IMR-90 (cell line): ENCODE data around the gene SV2C. TPM values are rescaled to one million over a fixed set of nuclear protein-coding genes. Genes with fewer than 3 reads are reported as not detected.

Experiments used
- ATAC-seq: fragments of 200-7000 bp; cut with Tn5 transposase; 2 replicates; pipeline ENCODE4 v1.9.1; 2020; ENCODE audit warnings: low read depth, mild to moderate bottlenecking, moderate library complexity
- BruUV-seq: library from RNA; stranded (reverse); fragments of 400-500 nt; replicated peaks from 2 replicates; lab custom pipeline; 2021; lab: Mats Ljungman, UMichigan
- CTCF ChIA-PET: fragments of 300-600 bp; formaldehyde crosslinking; extraction: SDS; loops from one replicate; lab custom pipeline; 2021; ENCODE audit warnings: antibody characterized with exemption; lab: Yijun Ruan, JAX
- POLR2A ChIA-PET: fragments of 300-600 bp; sonication (Branson Sonifier 250); formaldehyde crosslinking; loops from one replicate; lab custom pipeline; 2022; ENCODE audit warnings: antibody characterized with exemption; ENCODE audit not compliant: unreplicated experiment; lab: Charles Lee
- DNase-seq: peaks from one replicate; pipeline ENCODE4 v3.0.0; 2013
- H2AFZ ChIP-seq: replicated peaks from 2 replicates; pipeline ENCODE3; 2013; ENCODE audit warnings: low read length, mild to moderate bottlenecking; ENCODE audit not compliant: poor library complexity
- H2AK5ac ChIP-seq: 2 replicates; pipeline ENCODE4 v1.6.1; 2013; ENCODE audit warnings: low read depth, low read length, inconsistent platforms
- H2AK9ac ChIP-seq: replicated peaks from 2 replicates; pipeline ENCODE3; 2013; ENCODE audit warnings: mild to moderate bottlenecking, low read depth, low read length, moderate library complexity; ENCODE audit not compliant: poor library complexity
- H2BK120ac ChIP-seq: 2 replicates; pipeline ENCODE4 v1.6.1; 2013; ENCODE audit warnings: low read depth, low read length, inconsistent platforms
- H2BK15ac ChIP-seq: 3 replicates; pipeline ENCODE4 v1.6.1; 2013; ENCODE audit warnings: low read depth, low read length, inconsistent platforms
- H2BK20ac ChIP-seq: 2 replicates; pipeline ENCODE4 v1.6.1; 2013; ENCODE audit warnings: low read depth, mild to moderate bottlenecking, inconsistent platforms, low read length, moderate library complexity
- H2BK5ac ChIP-seq: 2 replicates; pipeline ENCODE4 v1.6.1; 2013; ENCODE audit warnings: mild to moderate bottlenecking, low read depth, low read length, inconsistent platforms; ENCODE audit not compliant: poor library complexity, severe bottlenecking
- H3K14ac ChIP-seq: replicated peaks from 2 replicates; pipeline ENCODE4 v1.6.1; 2013; ENCODE audit warnings: low read depth, low read length, inconsistent platforms
- H3K18ac ChIP-seq: 2 replicates; pipeline ENCODE4 v1.6.1; 2013; ENCODE audit warnings: low read depth, low read length, control low read depth
- H3K23ac ChIP-seq: 2 replicates; pipeline ENCODE4 v1.6.1; 2013; ENCODE audit warnings: low read depth, low read length, inconsistent platforms
- H3K27ac ChIP-seq: 2 replicates; pipeline ENCODE4 v1.5.1; 2013; ENCODE audit warnings: mild to moderate bottlenecking, control low read depth, low read length; ENCODE audit not compliant: insufficient read depth
- H3K27me3 ChIP-seq: 2 replicates; pipeline ENCODE4 v1.6.1; 2013; ENCODE audit warnings: low read length; ENCODE audit not compliant: control insufficient read depth, insufficient read depth
- H3K36me3 ChIP-seq: 2 replicates; pipeline ENCODE4 v1.6.1; 2013; ENCODE audit warnings: low read length, mixed read lengths; ENCODE audit not compliant: control insufficient read depth, insufficient read depth
- H3K4ac ChIP-seq: 2 replicates; pipeline ENCODE4 v1.6.1; 2013; ENCODE audit warnings: low read depth, low read length, inconsistent platforms
- H3K4me1 ChIP-seq: 2 replicates; pipeline ENCODE4 v1.6.1; 2013; ENCODE audit warnings: low read length, mixed read lengths; ENCODE audit not compliant: control insufficient read depth, insufficient read depth
- H3K4me2 ChIP-seq: 2 replicates; pipeline ENCODE4 v1.6.1; 2013; ENCODE audit warnings: low read depth, mild to moderate bottlenecking, control low read depth, low read length, moderate library complexity
- H3K4me3 ChIP-seq: 2 replicates; pipeline ENCODE4 v1.5.1; 2013; ENCODE audit warnings: low read depth, mild to moderate bottlenecking, control low read depth, low read length, moderate library complexity; ENCODE audit not compliant: insufficient read depth
- H3K56ac ChIP-seq: 2 replicates; pipeline ENCODE4 v1.6.1; 2013; ENCODE audit warnings: low read length, inconsistent platforms; ENCODE audit not compliant: insufficient read depth; ENCODE audit errors: extremely low read depth
- H3K79me1 ChIP-seq, 2 experiments: 2 replicates each; pipeline ENCODE4 v1.6.1; 2013; ENCODE audit warnings: low read length in 2 of 2, inconsistent platforms in 1 of 2, low read depth in 1 of 2
- H3K9ac ChIP-seq: 2 replicates; pipeline ENCODE4 v1.6.1; 2013; ENCODE audit warnings: low read depth, low read length, control low read depth
- H3K9me1 ChIP-seq: 2 replicates; pipeline ENCODE4 v1.6.1; 2013; ENCODE audit warnings: low read length, inconsistent platforms; ENCODE audit not compliant: insufficient read depth
- H3K9me3 ChIP-seq: 2 replicates; pipeline ENCODE4 v1.6.1; 2013; ENCODE audit warnings: low read length; ENCODE audit not compliant: control insufficient read depth, insufficient read depth
- H4K20me1 ChIP-seq: 2 replicates; pipeline ENCODE4 v1.6.1; 2013; ENCODE audit warnings: low read length, inconsistent platforms; ENCODE audit not compliant: insufficient read depth
- H4K5ac ChIP-seq: 2 replicates; pipeline ENCODE4 v1.6.1; 2013; ENCODE audit warnings: mild to moderate bottlenecking, low read depth, low read length, control low read depth
- H4K8ac ChIP-seq, 2 experiments: 2 replicates each; pipeline ENCODE4 v1.6.1; 2013; ENCODE audit warnings: low read depth in 2 of 2, low read length in 2 of 2, control low read depth in 1 of 2, inconsistent platforms in 1 of 2
- H4K91ac ChIP-seq: 2 replicates; pipeline ENCODE4 v1.6.1; 2013; ENCODE audit warnings: low read depth, low read length, inconsistent platforms; ENCODE audit not compliant: insufficient read depth
- WGBS, 2 experiments: methylation state at CpG; one replicate each; pipeline versions ENCODE4 v1.1.5 to v1.1.7; 2013; ENCODE audit warnings: missing lambda C conversion rate in 2 of 2; ENCODE audit not compliant: insufficient read length in 1 of 2; ENCODE audit errors: extremely low coverage in 2 of 2; 5-methylcytosine and 5-hydroxymethylcytosine counted together
- dilution Hi-C: fragments of 300-500 bp; cut with HindIII; formaldehyde crosslinking; loops from one replicate; pipeline ENCODE4 v1.14.3; 2018; ENCODE audit warnings: low sequenced_read_pairs; ENCODE audit not compliant: unreplicated experiment
- in situ Hi-C: fragments of 300-500 bp; cut with MboI; formaldehyde crosslinking; loops from 3 replicates; pipeline ENCODE4 v1.14.3; 2019; ENCODE audit warnings: low sequenced_read_pairs, inconsistent platforms, mixed read lengths
- intact Hi-C: fragments of 100-400 bp; cut with micrococcal nuclease; formaldehyde crosslinking; loops from 2 replicates; pipeline ENCODE4 v1.10.0; 2022
- polyA plus RNA-seq, 3 experiments: library from polyadenylated mRNA; depleted of rRNA; stranded (reverse); fragments of >200 nt; gene quantifications; 2 replicates each; pipeline ENCODE4 v1.2.3, GENCODE V29; 2012; ENCODE audit warnings: low replicate concordance in 1 of 3
- total RNA-seq: library from RNA; depleted of rRNA; stranded (reverse); fragments of >200 nt; gene quantifications from 2 replicates; pipeline ENCODE4 v1.2.3, GENCODE V29; 2012
- TF ChIP-seq, protein P1 (sequence below): conservative IDR thresholded peaks from 2 replicates; pipeline ENCODE4 v1.5.1; 2012; ENCODE audit warnings: mild to moderate bottlenecking, low read depth, low read length, improper control_type of control experiment

The SV2C gene
- total and polyA plus RNA-seq, 2 of the 4 experiments (the other 2 are of a cell fraction), result not detected

DNA sequence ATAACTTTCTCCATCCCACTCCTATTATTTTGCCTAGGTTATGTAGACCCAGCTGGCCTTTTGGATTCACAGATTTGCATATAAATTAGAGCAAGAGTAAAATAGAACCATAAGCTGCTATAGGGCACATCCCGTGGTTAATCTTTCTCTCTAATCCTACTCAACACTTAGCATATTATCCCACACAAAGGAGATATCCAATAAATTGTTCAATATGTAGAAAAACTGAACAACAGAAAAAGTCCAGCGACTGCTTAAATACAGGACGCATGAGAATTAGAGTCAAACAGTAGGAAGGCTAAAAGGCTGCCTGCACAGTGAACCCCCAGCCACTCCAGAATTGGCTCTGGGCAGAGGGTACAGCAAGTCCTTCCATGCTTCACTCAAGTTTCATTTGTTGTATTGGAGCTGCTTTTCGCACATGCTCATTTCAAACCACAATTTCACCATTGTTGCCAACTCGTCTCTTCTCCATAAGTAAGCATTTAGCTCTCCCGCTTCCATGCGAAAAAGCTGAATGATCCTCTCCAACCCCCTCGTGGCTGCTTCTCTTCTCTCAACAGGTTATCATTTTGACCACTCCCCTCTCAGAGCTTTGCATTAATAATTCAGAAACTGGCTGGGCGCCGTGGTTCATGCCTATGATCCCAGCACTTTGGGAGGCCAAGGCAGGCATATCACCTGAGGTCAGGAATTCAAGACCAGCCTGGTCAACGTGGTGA is 305.8 kb downstream of the SV2C start:
- WGBS, 2 experiments, result 81% methylated on average over 3 of the region's 11 CpGs; no CpG with 5 or more reads in 1 of the 2 experiments
- H3K14ac ChIP-seq, result no peak overlapping the region

More for the DNA sequence above, 305.8 kb downstream of the SV2C start:
- in situ Hi-C loops (no loop called here), dilution Hi-C loops (no loop called here), intact Hi-C loops (no loop called here)
- Histone ChIP-seq H2AK5ac (no peak overlapping the region), H2BK120ac (no peak overlapping the region), H3K79me1 (no peaks in the 10 kb centered on the region), H2BK5ac (no peak overlapping the region), H4K8ac (no peak overlapping the region), H3K9ac (no peak overlapping the region), H2BK15ac (no peak overlapping the region), H2AK9ac (no peak overlapping the region), H3K4me1 (no peaks in the 10 kb centered on the region), H3K9me3 (no peaks in the 10 kb centered on the region), H3K56ac (no peak overlapping the region), H3K9me1 (no peaks in the 10 kb centered on the region), H3K4me3 (no peak overlapping the region), H4K20me1 (no peaks in the 10 kb centered on the region), H3K27me3 (peaks cover 7% of the 10 kb centered on the region), H2AFZ (no peak overlapping the region), H3K4me2 (no peak overlapping the region), H3K36me3 (no peaks in the 10 kb centered on the region), H4K5ac (no peak overlapping the region), H3K18ac (no peak overlapping the region), H4K91ac (no peak overlapping the region), H2BK20ac (no peak overlapping the region), H3K4ac (no peak overlapping the region), H3K23ac (no peak overlapping the region), H3K27ac (no peak overlapping the region)
- POLR2A ChIA-PET, result no interaction called here
- BruUV-seq, result no TSS peak
- CTCF ChIA-PET, result interaction anchor here (0.7 kb wide), 1 partner anchor 15 kb away, joined by 3 read pairs; the partner anchor contains the start of gene IQGAP2
- TF ChIP-seq, protein P1, sequence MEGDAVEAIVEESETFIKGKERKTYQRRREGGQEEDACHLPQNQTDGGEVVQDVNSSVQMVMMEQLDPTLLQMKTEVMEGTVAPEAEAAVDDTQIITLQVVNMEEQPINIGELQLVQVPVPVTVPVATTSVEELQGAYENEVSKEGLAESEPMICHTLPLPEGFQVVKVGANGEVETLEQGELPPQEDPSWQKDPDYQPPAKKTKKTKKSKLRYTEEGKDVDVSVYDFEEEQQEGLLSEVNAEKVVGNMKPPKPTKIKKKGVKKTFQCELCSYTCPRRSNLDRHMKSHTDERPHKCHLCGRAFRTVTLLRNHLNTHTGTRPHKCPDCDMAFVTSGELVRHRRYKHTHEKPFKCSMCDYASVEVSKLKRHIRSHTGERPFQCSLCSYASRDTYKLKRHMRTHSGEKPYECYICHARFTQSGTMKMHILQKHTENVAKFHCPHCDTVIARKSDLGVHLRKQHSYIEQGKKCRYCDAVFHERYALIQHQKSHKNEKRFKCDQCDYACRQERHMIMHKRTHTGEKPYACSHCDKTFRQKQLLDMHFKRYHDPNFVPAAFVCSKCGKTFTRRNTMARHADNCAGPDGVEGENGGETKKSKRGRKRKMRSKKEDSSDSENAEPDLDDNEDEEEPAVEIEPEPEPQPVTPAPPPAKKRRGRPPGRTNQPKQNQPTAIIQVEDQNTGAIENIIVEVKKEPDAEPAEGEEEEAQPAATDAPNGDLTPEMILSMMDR, result no peak
- ATAC-seq (no peak), DNase-seq (no peak)
